HepG2 (cell line): ENCODE results near the gene VWA3A. TPM values are rescaled to one million over a fixed set of nuclear protein-coding genes. Genes with fewer than 3 reads are reported as not detected.

Source experiments
- ATAC-seq: fragments of 200-7000 bp; cut with Tn5 transposase; 3 replicates; pipeline ENCODE4 v1.9.1; 2020; ENCODE audit warnings: mild to moderate bottlenecking, moderate library complexity
- BruUV-seq: library from RNA; stranded (reverse); fragments of 400-500 nt; replicated peaks from 2 replicates; lab custom pipeline; 2021; lab: Mats Ljungman, UMichigan
- CTCF ChIA-PET: fragments of 300-600 bp; formaldehyde crosslinking; extraction: SDS; loops from one replicate; lab custom pipeline; 2021; ENCODE audit warnings: low total read pairs, inconsistent platforms, low intra/inter-chr PET ratio; lab: Yijun Ruan, JAX
- POLR2A ChIA-PET: fragments of 350-600 bp; sonication (Branson Sonifier 250); formaldehyde crosslinking; loops from one replicate; lab custom pipeline; 2020; ENCODE audit warnings: antibody characterized with exemption, inconsistent platforms; lab: Yijun Ruan, JAX
- DNase-seq: peaks from one replicate; pipeline ENCODE4 v3.0.0-alpha.2; 2015; ENCODE audit warnings: low spot score
- FAIRE-seq: peaks from 3 replicates; lab custom pipeline; 2011; peaks lifted over from hg19 to GRCh38; lab: Jason Lieb, UNC
- H2AFZ ChIP-seq: one replicate; pipeline ENCODE4 v1.6.1; 2011; ENCODE audit warnings: low read length, inconsistent platforms
- H3K27ac ChIP-seq: fragments of 300-600 bp; 3 replicates; pipeline ENCODE4 v1.8.0; 2011; ENCODE audit warnings: mixed run types, mild to moderate bottlenecking, mixed read lengths, low read length, inconsistent platforms; ENCODE audit not compliant: insufficient read depth; ENCODE audit errors: extremely low read length
- H3K27me3 ChIP-seq, 2 experiments: fragments of 200-600 bp in 1 of 2; 2 replicates in 1 of 2; 3 replicates in 1 of 2; pipeline versions ENCODE4 v1.6.0 to v1.8.0; 2011; ENCODE audit warnings: low read length in 2 of 2, mild to moderate bottlenecking in 2 of 2, moderate library complexity in 2 of 2, inconsistent platforms in 1 of 2; ENCODE audit not compliant: insufficient read depth in 2 of 2, control insufficient read depth in 1 of 2
- H3K36me3 ChIP-seq, 2 experiments: fragments of 200-600 bp in 1 of 2; replicated peaks in 1 of 2; 2 replicates in 1 of 2; 3 replicates in 1 of 2; pipeline versions ENCODE4 v1.5.1 to v1.8.0; 2011; ENCODE audit warnings: low read length in 2 of 2, inconsistent platforms in 1 of 2; ENCODE audit not compliant: insufficient read depth in 2 of 2, control insufficient read depth in 1 of 2
- H3K4me1 ChIP-seq: 2 replicates; pipeline ENCODE4 v1.5.1; 2012; ENCODE audit warnings: low read length, inconsistent platforms; ENCODE audit not compliant: insufficient read depth
- H3K4me2 ChIP-seq: 2 replicates; pipeline ENCODE4 v1.6.0; 2011; ENCODE audit warnings: low read depth, low read length, inconsistent platforms
- H3K4me3 ChIP-seq, 3 experiments: fragments of 200-600 bp in 1 of 3; sonication (generic), shearing (Covaris generic) in 1 of 3; replicated peaks in 1 of 3; 2 replicates each; pipeline ENCODE4 v1.5.1; 2011 to 2016; ENCODE audit warnings: low read length in 3 of 3, inconsistent platforms in 2 of 3, low read depth in 2 of 3, mild to moderate bottlenecking in 2 of 3, control low read depth in 1 of 3, mixed read lengths in 1 of 3; ENCODE audit not compliant: insufficient read depth in 1 of 3
- H3K79me2 ChIP-seq: one replicate; pipeline ENCODE4 v1.6.1; 2011; ENCODE audit warnings: low read length, inconsistent platforms; ENCODE audit not compliant: insufficient read depth
- H3K9ac ChIP-seq: 2 replicates; pipeline ENCODE4 v1.6.0; 2011; ENCODE audit warnings: mild to moderate bottlenecking, low read depth, low read length, inconsistent platforms; ENCODE audit not compliant: insufficient read depth
- H3K9me3 ChIP-seq: 2 replicates; pipeline ENCODE4 v1.5.1; 2012; ENCODE audit warnings: mild to moderate bottlenecking, low read length
- H4K20me1 ChIP-seq: 2 replicates; pipeline ENCODE4 v1.6.0; 2011; ENCODE audit warnings: inconsistent platforms, mild to moderate bottlenecking, low read length, moderate library complexity; ENCODE audit not compliant: insufficient read depth
- CC2D1A ChIP-seq: sonication (generic); formaldehyde crosslinking; IDR thresholded peaks from 2 replicates; pipeline ENCODE4 v1.8.1; 2023; ENCODE audit warnings: mild to moderate bottlenecking, missing genetic modification reagents
- GTF3A ChIP-seq: sonication (generic); formaldehyde crosslinking; conservative IDR thresholded peaks from 2 replicates; pipeline ENCODE4 v1.4.0; 2020; ENCODE audit warnings: mild to moderate bottlenecking, missing genetic modification reagents
- JARID2 ChIP-seq: sonication (generic); formaldehyde crosslinking; IDR thresholded peaks from 2 replicates; pipeline ENCODE4 v1.8.1; 2023; ENCODE audit warnings: missing genetic modification reagents, inconsistent platforms; ENCODE audit not compliant: insufficient replicate concordance
- PRDM15 ChIP-seq: sonication (generic); formaldehyde crosslinking; IDR thresholded peaks from 2 replicates; pipeline ENCODE4 v1.4.0; 2020; ENCODE audit warnings: missing genetic modification reagents
- ZFP1 ChIP-seq: IDR thresholded peaks from 2 replicates; pipeline ENCODE4 v1.6.1; 2016
- ZNF335 ChIP-seq: sonication (generic); formaldehyde crosslinking; IDR thresholded peaks from 2 replicates; pipeline ENCODE4 v1.4.0; 2020; ENCODE audit warnings: missing genetic modification reagents
- ZNF644 ChIP-seq: IDR thresholded peaks from 2 replicates; pipeline ENCODE4 v1.6.1; 2016; ENCODE audit warnings: low read depth
- WGBS: methylation state at CpG from one replicate; pipeline ENCODE4 v1.1.6; 2017; ENCODE audit warnings: low lambda C conversion rate; 5-methylcytosine and 5-hydroxymethylcytosine counted together
- in situ Hi-C: cut with HindIII; loops from 2 replicates; pipeline ENCODE4 v1.10.0; 2017; ENCODE audit warnings: low pct_unique_long_range_greater_than_20kb; ENCODE audit not compliant: extremely low pct_ligation_motif_present
- intact Hi-C: fragments of 100-400 bp; cut with micrococcal nuclease; formaldehyde crosslinking; loops from one replicate; pipeline ENCODE4 v1.10.0; 2022; ENCODE audit not compliant: unreplicated experiment
- polyA plus RNA-seq, 8 experiments: library from polyadenylated mRNA; depleted of rRNA in 3 of 8; stranded (reverse) in 7 of 8; unstranded in 1 of 8; fragments of >200 nt; fragmentation: Illumina TruSeq in 4 of 8; extraction: Trizol in 4 of 8; gene quantifications; 2 replicates each; pipeline versions ENCODE4 v1.2.1 to v1.2.3, GENCODE V29; 2011 to 2016; ENCODE audit warnings: low read depth in 4 of 8, missing spikeins in 1 of 8, mixed read lengths in 1 of 8; ENCODE audit not compliant: insufficient read depth in 1 of 8
- total RNA-seq, 5 experiments: library from RNA; depleted of rRNA; stranded (reverse); fragments of >200 nt; fragmentation: Illumina TruSeq; extraction: Trizol; gene quantifications; 2 replicates each; pipeline ENCODE4 v1.2.3, GENCODE V29; 2016; ENCODE audit warnings: low read depth in 1 of 5
- TF ChIP-seq, protein P1 (sequence below): sonication (generic); formaldehyde crosslinking; IDR thresholded peaks from 2 replicates; pipeline ENCODE4 v1.4.0; 2020; ENCODE audit warnings: missing genetic modification reagents
- TF ChIP-seq, protein P2 (sequence below): IDR thresholded peaks from 2 replicates; pipeline ENCODE4 v1.6.1; 2016
- TF ChIP-seq, protein P3 (sequence below): sonication (generic); formaldehyde crosslinking; conservative IDR thresholded peaks from 2 replicates; pipeline ENCODE4 v1.8.0; 2022; ENCODE audit warnings: mild to moderate bottlenecking, moderate library complexity, missing genetic modification reagents

Gene VWA3A
- total and polyA plus RNA-seq, 2 of the 13 experiments (the other 11 are each of a cell fraction or from before 2014, with no cell fraction given): 0.03 to 0.07 TPM

DNA sequence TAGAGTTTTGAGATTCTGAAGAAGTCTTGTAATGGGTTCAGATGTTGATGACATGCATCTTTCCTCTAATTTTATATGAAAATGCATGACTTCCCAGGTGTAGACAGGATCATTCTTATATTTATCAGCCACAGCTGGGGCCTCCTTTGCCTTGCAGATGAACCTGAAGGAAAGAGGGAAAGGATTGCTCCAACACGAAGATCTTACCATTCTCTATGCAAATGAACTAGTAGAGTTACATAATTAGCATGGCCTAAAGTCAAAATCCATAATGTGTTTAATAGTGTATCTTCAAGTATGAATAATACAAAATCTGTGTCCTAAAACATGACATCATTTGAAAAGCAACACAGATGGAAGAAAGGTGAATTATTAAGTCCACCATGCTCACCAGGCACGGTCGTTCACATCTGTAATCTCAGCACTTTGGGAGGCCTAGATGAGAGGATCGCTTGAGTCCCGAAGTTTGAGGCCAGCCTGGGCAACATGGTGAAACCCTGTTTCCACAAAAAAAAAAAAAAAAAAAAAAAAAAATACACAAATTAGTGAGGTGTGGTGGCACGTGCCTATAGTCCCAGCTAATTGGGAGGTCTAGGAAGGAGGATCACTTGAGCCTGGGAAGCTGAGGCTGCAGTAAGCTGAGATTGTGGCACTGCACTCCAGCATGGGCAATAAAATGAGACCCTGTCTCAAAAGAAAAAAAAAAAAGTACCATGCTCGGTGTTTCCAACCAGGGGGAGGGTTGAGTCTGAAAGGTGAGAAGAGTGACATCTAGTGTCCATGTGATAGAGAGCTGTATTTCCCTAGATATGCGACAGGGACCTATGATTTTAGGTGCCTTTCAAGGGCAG is 6.3 kb downstream of the VWA3A start:
- peak; percentile 95 for ATAC-seq
- ChIA-PET CTCF (interaction anchor here (1.2 to 1.7 kb wide), 2 partner anchors 90 to 98 kb away, joined by 4 to 18 read pairs; partner anchors contain the start of gene PDZD9), POLR2A (interaction anchor here (0.7 to 1.0 kb wide), 3 partner anchors 11 to 101 kb away, joined by 3 to 4 read pairs (median 3); no protein-coding TSS in a partner anchor)
- FAIRE-seq: peak; percentile 71
- peak overlapping the region; percentile 71 for H3K4me2 ChIP-seq
- H3K9ac ChIP-seq: peak overlapping the region; percentile 18; the same call in 1 of the 2 replicates
- in situ Hi-C loops: loop anchor here (5.0 to 25.0 kb wide), 2 partner anchors 101 to 286 kb away; no protein-coding TSS in a partner anchor
- peak overlapping the region; percentile 1 for H2AFZ ChIP-seq
- WGBS: 23% methylated on average over 8 of the region's 8 CpGs
- no peaks in the 10 kb centered on the region for H4K20me1 ChIP-seq
- BruUV-seq: no TSS peak
- intact Hi-C loops: loop anchor here (1.0 kb wide), 2 partner anchors 90 to 97 kb away; partner anchors contain the start of gene PDZD9
- no peaks in the 10 kb centered on the region for H3K36me3 ChIP-seq
- H3K9me3 ChIP-seq: no peaks in the 10 kb centered on the region
- no peaks in the 10 kb centered on the region for H3K79me2 ChIP-seq
- peak overlapping the region in 1 of 3 experiments; percentile 25; a peak in 1 of 6 replicates for H3K4me3 ChIP-seq
- no peak overlapping the region for H3K27ac ChIP-seq
- peak; percentile 89 for DNase-seq
- H3K4me1 ChIP-seq: peaks cover 29% of the 10 kb centered on the region
- peaks cover 0 to 15% of the 10 kb centered on the region in 2 experiments; a peak in 3 of 5 replicates for H3K27me3 ChIP-seq
- TF ChIP-seq CC2D1A (CRISPR knock-in tag) (0 out of 2 replicates have a peak, but pooled peaks have one; percentile 32), PRDM15 (CRISPR knock-in tag) (no peak), ZNF644 (0 out of 2 replicates have a peak, but pooled peaks have one; percentile 27), ZFP1 (CRISPR knock-in tag) (0 out of 2 replicates have a peak, but pooled peaks have one; percentile 36), ZNF335 (CRISPR knock-in tag) (peak; percentile 45; the same call in 1 of the 2 replicates), GTF3A (CRISPR knock-in tag) (no peak), JARID2 (peak; percentile 57)
- TF ChIP-seq, protein P1, sequence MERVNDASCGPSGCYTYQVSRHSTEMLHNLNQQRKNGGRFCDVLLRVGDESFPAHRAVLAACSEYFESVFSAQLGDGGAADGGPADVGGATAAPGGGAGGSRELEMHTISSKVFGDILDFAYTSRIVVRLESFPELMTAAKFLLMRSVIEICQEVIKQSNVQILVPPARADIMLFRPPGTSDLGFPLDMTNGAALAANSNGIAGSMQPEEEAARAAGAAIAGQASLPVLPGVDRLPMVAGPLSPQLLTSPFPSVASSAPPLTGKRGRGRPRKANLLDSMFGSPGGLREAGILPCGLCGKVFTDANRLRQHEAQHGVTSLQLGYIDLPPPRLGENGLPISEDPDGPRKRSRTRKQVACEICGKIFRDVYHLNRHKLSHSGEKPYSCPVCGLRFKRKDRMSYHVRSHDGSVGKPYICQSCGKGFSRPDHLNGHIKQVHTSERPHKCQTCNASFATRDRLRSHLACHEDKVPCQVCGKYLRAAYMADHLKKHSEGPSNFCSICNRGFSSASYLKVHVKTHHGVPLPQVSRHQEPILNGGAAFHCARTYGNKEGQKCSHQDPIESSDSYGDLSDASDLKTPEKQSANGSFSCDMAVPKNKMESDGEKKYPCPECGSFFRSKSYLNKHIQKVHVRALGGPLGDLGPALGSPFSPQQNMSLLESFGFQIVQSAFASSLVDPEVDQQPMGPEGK (CRISPR knock-in tag): peak; percentile 43; the same call in 1 of the 2 replicates
- TF ChIP-seq, protein P2, sequence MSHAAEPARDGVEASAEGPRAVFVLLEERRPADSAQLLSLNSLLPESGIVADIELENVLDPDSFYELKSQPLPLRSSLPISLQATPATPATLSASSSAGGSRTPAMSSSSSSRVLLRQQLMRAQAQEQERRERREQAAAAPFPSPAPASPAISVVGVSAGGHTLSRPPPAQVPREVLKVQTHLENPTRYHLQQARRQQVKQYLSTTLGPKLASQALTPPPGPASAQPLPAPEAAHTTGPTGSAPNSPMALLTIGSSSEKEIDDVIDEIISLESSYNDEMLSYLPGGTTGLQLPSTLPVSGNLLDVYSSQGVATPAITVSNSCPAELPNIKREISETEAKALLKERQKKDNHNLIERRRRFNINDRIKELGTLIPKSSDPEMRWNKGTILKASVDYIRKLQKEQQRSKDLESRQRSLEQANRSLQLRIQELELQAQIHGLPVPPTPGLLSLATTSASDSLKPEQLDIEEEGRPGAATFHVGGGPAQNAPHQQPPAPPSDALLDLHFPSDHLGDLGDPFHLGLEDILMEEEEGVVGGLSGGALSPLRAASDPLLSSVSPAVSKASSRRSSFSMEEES (CRISPR knock-in tag): peak; percentile 50; the same call in 1 of the 2 replicates
- TF ChIP-seq, protein P3, sequence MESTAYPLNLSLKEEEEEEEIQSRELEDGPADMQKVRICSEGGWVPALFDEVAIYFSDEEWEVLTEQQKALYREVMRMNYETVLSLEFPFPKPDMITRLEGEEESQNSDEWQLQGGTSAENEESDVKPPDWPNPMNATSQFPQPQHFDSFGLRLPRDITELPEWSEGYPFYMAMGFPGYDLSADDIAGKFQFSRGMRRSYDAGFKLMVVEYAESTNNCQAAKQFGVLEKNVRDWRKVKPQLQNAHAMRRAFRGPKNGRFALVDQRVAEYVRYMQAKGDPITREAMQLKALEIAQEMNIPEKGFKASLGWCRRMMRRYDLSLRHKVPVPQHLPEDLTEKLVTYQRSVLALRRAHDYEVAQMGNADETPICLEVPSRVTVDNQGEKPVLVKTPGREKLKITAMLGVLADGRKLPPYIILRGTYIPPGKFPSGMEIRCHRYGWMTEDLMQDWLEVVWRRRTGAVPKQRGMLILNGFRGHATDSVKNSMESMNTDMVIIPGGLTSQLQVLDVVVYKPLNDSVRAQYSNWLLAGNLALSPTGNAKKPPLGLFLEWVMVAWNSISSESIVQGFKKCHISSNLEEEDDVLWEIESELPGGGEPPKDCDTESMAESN (CRISPR knock-in tag): peak; percentile 58; the same call in 1 of the 2 replicates
